MM.1S (cell line): ENCODE results near the gene GPC3.

Experiments
- DNase-seq: peaks from one replicate; pipeline ENCODE4 v3.0.0-alpha.2; 2015
- H2AFZ ChIP-seq: fragments of 300-600 bp; sonication (generic); 2 replicates; pipeline ENCODE4 v1.6.0; 2016; ENCODE audit warnings: antibody characterized with exemption, low read length
- H3F3A ChIP-seq: fragments of 300-600 bp; sonication (generic); 2 replicates; pipeline ENCODE4 v1.6.1; 2016; ENCODE audit warnings: mild to moderate bottlenecking, antibody characterized with exemption, low read length, moderate library complexity, mixed read lengths; ENCODE audit not compliant: insufficient read depth
- H3K27ac ChIP-seq: fragments of 300-600 bp; sonication (generic); 2 replicates; pipeline ENCODE4 v1.5.1; 2016; ENCODE audit warnings: mild to moderate bottlenecking, low read length
- H3K27me3 ChIP-seq: fragments of 300-600 bp; sonication (generic); replicated peaks from 2 replicates; pipeline ENCODE4 v1.6.0; 2016; ENCODE audit warnings: low read length; ENCODE audit not compliant: insufficient read depth
- H3K36me3 ChIP-seq: fragments of 300-600 bp; sonication (generic); replicated peaks from 2 replicates; pipeline ENCODE4 v1.6.1; 2016; ENCODE audit warnings: mild to moderate bottlenecking, low read length, mixed read lengths; ENCODE audit not compliant: insufficient read depth
- H3K4me1 ChIP-seq: fragments of 300-600 bp; sonication (generic); 2 replicates; pipeline ENCODE4 v1.6.1; 2016; ENCODE audit warnings: low read length, mixed read lengths
- H3K4me2 ChIP-seq: fragments of 300-600 bp; sonication (generic); 2 replicates; pipeline ENCODE4 v1.6.0; 2016; ENCODE audit warnings: low read depth, low read length
- H3K4me3 ChIP-seq: fragments of 300-600 bp; sonication (generic); 2 replicates; pipeline ENCODE4 v1.5.1; 2016; ENCODE audit warnings: low read length, mixed read lengths
- H3K79me2 ChIP-seq: fragments of 300-600 bp; sonication (generic); 2 replicates; pipeline ENCODE4 v1.6.1; 2016; ENCODE audit warnings: mixed run types, low read length, mixed read lengths
- H3K9ac ChIP-seq: fragments of 300-600 bp; sonication (generic); 2 replicates; pipeline ENCODE4 v1.6.1; 2016; ENCODE audit warnings: low read length, mixed read lengths
- H3K9me2 ChIP-seq: fragments of 300-600 bp; sonication (generic); replicated peaks from 2 replicates; pipeline ENCODE4 v1.6.1; 2016; ENCODE audit warnings: mild to moderate bottlenecking, low read length, mixed read lengths; ENCODE audit not compliant: insufficient read depth
- H3K9me3 ChIP-seq: fragments of 300-600 bp; sonication (generic); replicated peaks from 2 replicates; pipeline ENCODE4 v1.6.1; 2016; ENCODE audit warnings: mild to moderate bottlenecking, low read length, mixed read lengths; ENCODE audit not compliant: insufficient read depth
- H4K20me1 ChIP-seq: fragments of 300-600 bp; sonication (generic); 2 replicates; pipeline ENCODE4 v1.6.1; 2016; ENCODE audit warnings: mild to moderate bottlenecking, low read length, moderate library complexity, mixed read lengths; ENCODE audit not compliant: insufficient read depth
- EZH2 ChIP-seq: fragments of 300-600 bp; sonication (generic); optimal IDR thresholded peaks from 2 replicates; pipeline ENCODE3; 2017; ENCODE audit warnings: low read depth, mild to moderate bottlenecking, antibody characterized with exemption, low read length, mixed read lengths
- EZH2phosphoT487 ChIP-seq: fragments of 300-600 bp; sonication (generic); IDR thresholded peaks from 2 replicates; pipeline ENCODE4 v1.6.1; 2018; ENCODE audit warnings: antibody characterized with exemption, low read length
- TF ChIP-seq, protein P1 (sequence below): fragments of 300-600 bp; sonication (generic); IDR thresholded peaks from 2 replicates; pipeline ENCODE4 v1.5.1; 2016; ENCODE audit warnings: antibody characterized with exemption, low read length, mixed read lengths

The GPC3 gene

DNA sequence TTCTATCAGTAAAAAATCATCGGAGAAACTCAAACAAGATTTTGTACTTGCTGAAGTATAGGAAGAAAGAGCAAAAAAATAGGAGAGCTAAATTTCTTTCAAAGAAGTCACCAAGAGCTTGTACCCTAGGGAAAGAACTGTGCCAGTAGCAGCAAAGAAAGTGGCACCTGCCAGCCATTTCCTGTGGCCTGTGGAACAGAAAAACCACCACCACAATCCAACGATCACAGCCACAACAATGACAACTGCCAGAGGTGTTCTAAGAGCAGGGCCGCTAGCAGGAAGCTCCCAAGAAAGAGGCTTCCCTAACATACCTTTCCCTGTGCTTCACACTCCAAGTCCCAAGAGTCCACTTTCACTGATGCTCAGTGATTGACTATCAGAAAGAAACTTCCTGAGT, 304.0 kb downstream of the GPC3 start:
- Histone ChIP-seq H3F3A (no peaks in the 10 kb centered on the region), H4K20me1 (no peaks in the 10 kb centered on the region), H3K36me3 (no peaks in the 10 kb centered on the region), H3K79me2 (no peaks in the 10 kb centered on the region), H3K9ac (no peak overlapping the region), H3K27ac (no peak overlapping the region), H3K4me1 (no peaks in the 10 kb centered on the region), H3K4me2 (no peak overlapping the region), H3K9me2 (no peaks in the 10 kb centered on the region), H3K4me3 (no peak overlapping the region), H3K9me3 (no peaks in the 10 kb centered on the region), H3K27me3 (no peaks in the 10 kb centered on the region), H2AFZ (no peak overlapping the region)
- no peak for DNase-seq
- no peak for TF ChIP-seq EZH2
- TF ChIP-seq, protein P1, sequence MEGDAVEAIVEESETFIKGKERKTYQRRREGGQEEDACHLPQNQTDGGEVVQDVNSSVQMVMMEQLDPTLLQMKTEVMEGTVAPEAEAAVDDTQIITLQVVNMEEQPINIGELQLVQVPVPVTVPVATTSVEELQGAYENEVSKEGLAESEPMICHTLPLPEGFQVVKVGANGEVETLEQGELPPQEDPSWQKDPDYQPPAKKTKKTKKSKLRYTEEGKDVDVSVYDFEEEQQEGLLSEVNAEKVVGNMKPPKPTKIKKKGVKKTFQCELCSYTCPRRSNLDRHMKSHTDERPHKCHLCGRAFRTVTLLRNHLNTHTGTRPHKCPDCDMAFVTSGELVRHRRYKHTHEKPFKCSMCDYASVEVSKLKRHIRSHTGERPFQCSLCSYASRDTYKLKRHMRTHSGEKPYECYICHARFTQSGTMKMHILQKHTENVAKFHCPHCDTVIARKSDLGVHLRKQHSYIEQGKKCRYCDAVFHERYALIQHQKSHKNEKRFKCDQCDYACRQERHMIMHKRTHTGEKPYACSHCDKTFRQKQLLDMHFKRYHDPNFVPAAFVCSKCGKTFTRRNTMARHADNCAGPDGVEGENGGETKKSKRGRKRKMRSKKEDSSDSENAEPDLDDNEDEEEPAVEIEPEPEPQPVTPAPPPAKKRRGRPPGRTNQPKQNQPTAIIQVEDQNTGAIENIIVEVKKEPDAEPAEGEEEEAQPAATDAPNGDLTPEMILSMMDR = no peak

DNA sequence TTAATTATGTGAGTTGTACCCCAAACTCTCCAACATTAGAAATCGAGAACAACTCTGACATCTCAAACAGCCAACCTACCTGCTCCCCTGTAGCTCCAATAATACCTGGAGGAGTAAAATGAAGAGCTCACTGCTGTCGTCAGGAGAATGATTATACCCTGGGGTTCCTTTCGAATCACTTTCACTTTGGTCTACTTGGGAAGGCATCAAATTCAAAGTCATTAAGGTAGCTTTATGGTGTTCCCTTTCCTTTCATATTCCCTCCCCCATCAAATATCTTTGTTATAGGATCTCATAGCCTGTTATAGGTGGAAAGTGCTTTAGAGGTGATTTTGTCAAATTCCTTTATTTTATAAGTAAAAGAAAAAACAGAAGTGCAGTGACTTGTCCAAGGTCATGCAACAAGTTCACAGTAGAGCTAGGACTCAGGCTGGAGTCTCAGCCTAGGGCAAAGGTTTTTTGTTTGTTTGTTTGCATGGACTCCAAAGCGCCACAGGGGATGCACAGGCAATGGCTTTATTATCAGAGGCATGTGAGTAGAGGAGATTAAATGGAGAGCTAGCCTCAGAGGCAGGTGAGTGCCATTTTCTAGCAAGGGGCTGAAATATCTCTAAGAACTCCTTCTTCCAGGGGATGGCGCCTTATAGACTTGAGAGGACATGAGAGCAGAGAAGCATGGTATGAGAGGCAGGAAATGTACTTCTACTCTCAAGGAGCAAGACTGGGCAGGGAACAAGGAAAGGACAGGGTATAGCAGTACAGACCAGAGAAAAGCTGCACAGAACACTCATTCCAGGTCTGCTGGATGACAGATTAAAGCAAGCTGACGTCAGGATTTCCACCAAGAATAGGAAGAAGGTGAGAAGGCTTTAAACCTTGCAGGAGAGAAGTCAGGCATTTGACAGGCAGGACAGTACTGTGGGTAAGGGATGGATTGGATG, 308.0 kb downstream of the GPC3 start:
- H3K9ac ChIP-seq = no peak overlapping the region
- no peak overlapping the region for H3K4me3 ChIP-seq
- no peaks in the 10 kb centered on the region for H3F3A ChIP-seq
- no peaks in the 10 kb centered on the region for H4K20me1 ChIP-seq
- H3K4me2 ChIP-seq = no peak overlapping the region
- H3K4me1 ChIP-seq = no peaks in the 10 kb centered on the region
- TF ChIP-seq EZH2 = no peak
- TF ChIP-seq, protein P1 = no peak
- no peak for TF ChIP-seq EZH2phosphoT487
- no peak for DNase-seq
- H2AFZ ChIP-seq = no peak overlapping the region
- H3K9me3 ChIP-seq = no peaks in the 10 kb centered on the region
- H3K27me3 ChIP-seq = no peaks in the 10 kb centered on the region
- H3K9me2 ChIP-seq = no peaks in the 10 kb centered on the region
- H3K36me3 ChIP-seq = no peaks in the 10 kb centered on the region
- no peaks in the 10 kb centered on the region for H3K79me2 ChIP-seq
- H3K27ac ChIP-seq = no peak overlapping the region

DNA sequence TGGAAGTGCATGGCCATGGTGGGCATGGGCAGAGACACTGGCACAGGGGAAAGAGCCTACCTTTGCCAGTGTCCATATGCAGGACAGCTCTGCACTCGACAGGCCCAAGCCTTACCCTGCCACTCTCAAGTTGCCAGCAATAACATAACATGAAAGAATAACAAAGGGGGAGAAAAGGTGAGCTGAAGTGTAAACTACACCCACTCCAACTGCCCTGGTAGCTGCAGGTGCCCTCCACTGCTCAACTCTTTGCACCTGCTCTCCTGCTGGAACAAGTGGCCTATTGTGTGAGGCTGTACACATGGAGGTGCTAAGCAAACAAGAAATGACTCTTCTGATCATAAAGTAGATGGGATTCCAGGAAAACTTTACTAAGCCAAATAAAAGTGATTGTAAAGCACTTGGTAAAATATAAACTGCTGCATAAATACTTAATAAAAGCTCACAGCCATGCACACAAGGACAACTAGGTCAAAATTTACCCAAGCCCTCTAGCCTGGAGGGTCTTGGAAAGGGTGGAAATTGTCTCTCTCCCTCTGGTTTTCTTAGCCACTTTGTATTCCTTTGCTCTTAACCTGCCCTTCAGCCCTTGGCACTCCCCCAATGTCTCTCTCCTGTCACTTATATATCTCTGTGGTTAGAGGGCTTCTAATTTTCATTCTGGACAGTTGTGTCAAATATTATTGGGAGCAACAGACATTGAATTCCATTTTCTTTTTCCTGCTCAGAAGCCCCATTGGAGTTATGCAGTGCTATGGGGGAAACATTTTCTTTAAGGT, 308.9 kb downstream of the GPC3 start:
- H3K4me3 ChIP-seq = no peak overlapping the region
- no peak for DNase-seq
- no peak overlapping the region for H2AFZ ChIP-seq
- H3K79me2 ChIP-seq = no peaks in the 10 kb centered on the region
- H3K27me3 ChIP-seq = no peaks in the 10 kb centered on the region
- H3K4me2 ChIP-seq = no peak overlapping the region
- H3K9ac ChIP-seq = no peak overlapping the region
- no peaks in the 10 kb centered on the region for H3K9me2 ChIP-seq
- H3K9me3 ChIP-seq = no peaks in the 10 kb centered on the region
- no peaks in the 10 kb centered on the region for H3K4me1 ChIP-seq
- H4K20me1 ChIP-seq = no peaks in the 10 kb centered on the region
- no peaks in the 10 kb centered on the region for H3K36me3 ChIP-seq
- no peak overlapping the region for H3K27ac ChIP-seq
- TF ChIP-seq, protein P1 = no peak
- TF ChIP-seq EZH2phosphoT487 (no peak), EZH2 (no peak)
- no peaks in the 10 kb centered on the region for H3F3A ChIP-seq
